ENCODE measurements around the gene UPK1A.

DNA sequence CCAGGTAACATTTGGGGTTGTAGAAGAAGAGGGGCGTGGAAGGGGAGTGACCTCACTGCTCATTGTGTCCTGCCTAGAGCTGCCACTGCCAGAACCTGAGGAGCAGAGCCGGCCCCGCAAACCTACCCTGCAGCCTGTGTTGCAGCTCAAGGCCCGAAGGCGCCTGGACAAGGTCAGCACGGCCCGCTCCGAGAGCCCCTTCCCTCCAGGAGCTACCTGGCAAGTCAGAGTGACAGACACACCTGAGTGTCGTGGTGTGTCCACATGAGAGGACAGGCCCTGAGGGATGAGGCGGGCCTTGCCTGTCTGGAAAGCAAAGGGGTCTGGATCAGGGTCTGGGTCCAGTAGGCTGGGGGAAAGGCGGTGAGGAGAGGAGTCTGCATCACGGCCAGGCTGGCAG is 58.2 kb downstream of the UPK1A start:
- TF ChIP-seq, protein P1, sequence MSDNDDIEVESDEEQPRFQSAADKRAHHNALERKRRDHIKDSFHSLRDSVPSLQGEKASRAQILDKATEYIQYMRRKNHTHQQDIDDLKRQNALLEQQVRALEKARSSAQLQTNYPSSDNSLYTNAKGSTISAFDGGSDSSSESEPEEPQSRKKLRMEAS (IDR thresholded peaks at IDR 0.05; ENCODE audit: low read depth, low read length), result no peak
- no peak for TF ChIP-seq POLR2A (IDR thresholded peaks at IDR 0.05; ENCODE audit: extremely low read depth, insufficient read length)
- no peak for TF ChIP-seq MYC (IDR thresholded peaks at IDR 0.05; ENCODE audit: low read depth, low read length)

Measured in NB4 (cell line).